ENCODE data around the gene EIF2B2. TPM values are rescaled to one million over a fixed set of nuclear protein-coding genes. Genes with fewer than 3 reads are reported as not detected.

Gene EIF2B2
- polyA plus RNA-seq, 4 donors = 48.4 to 67.7 (median 61.4) TPM

- no peak for DNase-seq (ENCODE audit: low read depth in 4 of 4, low spot score in 3 of 4)
Measured at GRCh38 chr14:75032939-75033338, 30.2 kb downstream of the EIF2B2 start.

GRCh38 chr14:75040507-75040906, 37.8 kb downstream of the EIF2B2 start:
- no peak for DNase-seq (ENCODE audit: low read depth in 4 of 4, low spot score in 3 of 4)

GRCh38 chr14:75040959-75041358, 38.2 kb downstream of the EIF2B2 start:
- DNase-seq (ENCODE audit: low read depth in 4 of 4, low spot score in 3 of 4) = no peak

GRCh38 chr14:75041613-75042012, 38.9 kb downstream of the EIF2B2 start:
- DNase-seq (ENCODE audit: low read depth in 4 of 4, low spot score in 3 of 4) = no peak

GRCh38 chr14:75042035-75042434, 39.3 kb downstream of the EIF2B2 start:
- no peak for DNase-seq (ENCODE audit: low read depth in 4 of 4, low spot score in 3 of 4)

GRCh38 chr14:75044322-75044721, 41.6 kb downstream of the EIF2B2 start:
- no peak for DNase-seq (ENCODE audit: low read depth in 4 of 4, low spot score in 3 of 4)

GRCh38 chr14:75044752-75045151, 42.0 kb downstream of the EIF2B2 start:
- DNase-seq (ENCODE audit: low read depth in 4 of 4, low spot score in 3 of 4) = no peak

GRCh38 chr14:75046275-75046674, 43.6 kb downstream of the EIF2B2 start:
- no peak for DNase-seq (ENCODE audit: low read depth in 4 of 4, low spot score in 3 of 4)

- DNase-seq (ENCODE audit: low read depth in 4 of 4, low spot score in 3 of 4) = no peak
Measured at GRCh38 chr14:75046899-75047298, 44.2 kb downstream of the EIF2B2 start.

GRCh38 chr14:75047506-75047905, 44.8 kb downstream of the EIF2B2 start:
- no peak for DNase-seq (ENCODE audit: low read depth in 4 of 4, low spot score in 3 of 4)

- DNase-seq (ENCODE audit: low read depth in 4 of 4, low spot score in 3 of 4) = no peak
Measured at GRCh38 chr14:75048101-75048500, 45.4 kb downstream of the EIF2B2 start.

GRCh38 chr14:75049136-75049535, 46.4 kb downstream of the EIF2B2 start:
- DNase-seq (ENCODE audit: low read depth in 4 of 4, low spot score in 3 of 4) = no peak

- no peak for DNase-seq (ENCODE audit: low read depth in 4 of 4, low spot score in 3 of 4)
Measured at GRCh38 chr14:75049731-75050201, 47.0 kb downstream of the EIF2B2 start.

GRCh38 chr14:75050852-75051555, 48.3 kb downstream of the EIF2B2 start, which contains the start of gene MLH3:
TSS of gene MLH3 (minus strand) at chr14:75051467. CDS start at chr14:75049655, 1,812 bp downstream.
- DNase-seq (ENCODE audit: low read depth in 4 of 4, low spot score in 3 of 4) = peak; percentile 81 to 84 (median 84)

GRCh38 chr14:75051556-75051899, 48.8 kb downstream of the EIF2B2 start:
- no peak for DNase-seq (ENCODE audit: low read depth in 4 of 4, low spot score in 3 of 4)

- no peak for DNase-seq (ENCODE audit: low read depth in 4 of 4, low spot score in 3 of 4)
Measured at GRCh38 chr14:75053396-75054291, 50.9 kb downstream of the EIF2B2 start.

- DNase-seq (ENCODE audit: low read depth in 4 of 4, low spot score in 3 of 4) = no peak
Measured at GRCh38 chr14:75054421-75054820, 51.7 kb downstream of the EIF2B2 start.

- no peak for DNase-seq (ENCODE audit: low read depth in 4 of 4, low spot score in 3 of 4)
Measured at GRCh38 chr14:75059642-75060041, 56.9 kb downstream of the EIF2B2 start.

GRCh38 chr14:75060420-75060819, 57.7 kb downstream of the EIF2B2 start:
- DNase-seq (ENCODE audit: low read depth in 4 of 4, low spot score in 3 of 4) = no peak

Data from left renal pelvis (tissue), 4 donors.